Activated CD4-positive, alpha-beta T cell treated with anti-CD3 and anti-CD28 coated beads, Interleukin-2, Interleukin-6, amounts not matched to agents 100 ng/mL and 50 ng/mL, durations not matched to agents 16 hours and 8 hours (primary cell): ENCODE measurements around the gene MUC21.
"Not testable (repeated sequence)": the region's sequence is repeated elsewhere in the genome, so short reads cannot be mapped to it uniquely, and the experiment has no call there.

Experiments
- DNase-seq: peaks from one replicate; pipeline ENCODE4 v3.0.0-alpha.2; 2020

MUC21 gene

DNA sequence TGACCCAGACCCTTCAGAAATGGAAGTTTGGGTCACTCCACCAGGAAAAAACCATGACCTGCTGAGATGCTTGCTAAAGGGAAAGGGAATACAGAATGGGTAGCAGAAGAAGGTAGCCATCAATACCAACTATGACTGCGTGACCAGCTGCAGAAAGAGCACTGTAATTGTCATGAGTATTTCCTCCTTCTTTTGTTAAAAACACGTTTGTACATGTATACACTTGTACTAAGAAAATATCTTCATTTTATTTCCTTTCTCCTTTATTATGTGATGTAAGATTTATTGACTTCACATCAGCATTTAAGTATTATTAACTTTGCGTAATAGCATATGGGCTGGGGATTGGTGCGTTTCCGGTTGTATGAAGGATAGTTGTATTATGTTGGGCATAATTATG is 12.6 kb upstream of the MUC21 start:
- no peak for DNase-seq

DNA sequence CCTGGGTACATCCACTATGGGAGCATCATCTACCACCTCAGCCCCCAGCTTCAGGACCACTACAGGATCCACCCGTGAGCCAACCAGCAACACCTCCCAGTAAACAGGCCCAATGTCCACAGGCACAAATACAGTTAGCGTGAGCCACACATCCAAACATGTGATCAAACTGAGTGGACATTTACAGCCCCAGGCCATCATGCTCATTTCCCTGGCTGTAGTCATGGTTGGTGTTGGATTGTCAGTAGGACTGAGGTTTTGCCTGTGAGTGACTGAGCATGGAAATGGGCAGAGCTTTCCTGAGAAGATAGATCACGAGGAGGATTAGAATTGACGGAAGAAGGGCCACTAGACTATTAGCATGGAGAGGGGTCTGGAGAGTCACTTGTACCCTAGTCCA is 10.7 kb upstream of the MUC21 start:
- DNase-seq, result no peak

DNA sequence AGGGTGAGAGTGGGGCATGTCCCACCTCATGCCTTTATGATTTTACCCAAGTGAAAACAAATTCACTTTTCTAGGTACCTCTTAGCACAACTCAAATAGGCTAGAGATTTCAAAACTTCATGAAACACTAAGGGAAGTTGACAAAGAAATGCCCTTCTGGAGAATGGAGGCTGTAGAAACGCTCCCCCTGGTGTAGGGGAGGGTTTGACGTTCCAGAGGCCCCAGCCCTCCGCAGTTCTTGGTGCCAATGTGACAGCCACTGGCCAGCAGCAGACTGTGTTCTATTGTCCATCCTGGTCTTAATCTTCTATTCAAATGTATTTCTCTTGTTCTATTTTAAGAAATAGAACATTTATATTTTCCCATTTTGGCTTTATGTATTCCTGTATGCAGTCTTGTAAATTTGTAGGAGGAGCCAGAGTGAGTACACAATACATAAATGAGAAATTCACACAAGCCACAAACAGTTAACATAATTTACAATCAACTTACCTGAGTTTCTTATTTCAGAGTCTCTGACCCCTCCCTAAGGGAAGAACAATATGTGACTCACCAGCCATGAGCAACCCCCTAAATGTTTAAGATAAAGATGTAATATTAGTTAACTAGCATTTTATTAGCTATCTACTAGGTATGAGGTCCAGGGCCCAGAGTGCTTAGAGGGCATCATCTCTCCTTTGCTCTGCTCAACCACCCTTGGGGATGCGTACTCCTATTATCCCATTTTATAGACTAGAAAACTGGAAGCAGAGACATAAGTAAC is 8.8 kb upstream of the MUC21 start:
- no peak for DNase-seq

DNA sequence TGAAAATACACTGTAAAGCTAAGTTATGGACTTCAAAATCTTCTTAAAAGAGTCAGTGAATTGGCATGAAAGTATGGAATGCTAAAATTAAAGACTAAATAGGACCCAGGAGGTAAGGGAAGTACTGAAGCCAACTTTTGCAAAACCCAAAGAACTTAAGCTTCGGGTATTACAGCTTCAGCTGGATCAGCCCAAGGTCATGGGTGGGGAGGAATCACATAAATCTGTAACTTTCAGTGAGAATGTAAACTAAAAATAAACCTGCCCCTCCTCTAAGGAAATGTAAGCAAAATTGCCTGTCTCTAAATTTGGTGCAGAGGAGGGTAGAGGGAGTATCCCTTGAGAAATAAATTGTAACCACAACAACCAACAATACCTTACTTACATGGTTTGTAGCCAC is 4.4 kb upstream of the MUC21 start:
- DNase-seq, result no peak

DNA sequence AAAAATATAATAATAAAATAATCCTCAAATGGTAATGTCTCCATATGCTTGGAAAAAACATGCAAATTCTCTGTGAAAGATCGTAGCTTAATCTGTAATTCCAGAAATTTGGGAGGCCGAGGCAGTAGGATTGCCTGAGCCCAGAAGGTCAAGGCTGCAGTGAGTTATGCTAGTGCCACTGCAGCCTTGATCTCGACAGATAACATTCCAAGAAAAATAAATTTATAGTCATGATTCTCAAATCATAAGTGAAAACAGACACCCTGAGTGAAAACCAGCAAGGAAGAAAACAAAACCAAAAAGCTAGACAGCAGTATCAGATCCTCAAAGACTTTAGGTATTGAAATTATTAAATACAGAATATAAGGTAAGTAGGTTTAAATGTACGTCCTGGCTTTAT is 3.8 kb upstream of the MUC21 start:
- DNase-seq, result no peak

DNA sequence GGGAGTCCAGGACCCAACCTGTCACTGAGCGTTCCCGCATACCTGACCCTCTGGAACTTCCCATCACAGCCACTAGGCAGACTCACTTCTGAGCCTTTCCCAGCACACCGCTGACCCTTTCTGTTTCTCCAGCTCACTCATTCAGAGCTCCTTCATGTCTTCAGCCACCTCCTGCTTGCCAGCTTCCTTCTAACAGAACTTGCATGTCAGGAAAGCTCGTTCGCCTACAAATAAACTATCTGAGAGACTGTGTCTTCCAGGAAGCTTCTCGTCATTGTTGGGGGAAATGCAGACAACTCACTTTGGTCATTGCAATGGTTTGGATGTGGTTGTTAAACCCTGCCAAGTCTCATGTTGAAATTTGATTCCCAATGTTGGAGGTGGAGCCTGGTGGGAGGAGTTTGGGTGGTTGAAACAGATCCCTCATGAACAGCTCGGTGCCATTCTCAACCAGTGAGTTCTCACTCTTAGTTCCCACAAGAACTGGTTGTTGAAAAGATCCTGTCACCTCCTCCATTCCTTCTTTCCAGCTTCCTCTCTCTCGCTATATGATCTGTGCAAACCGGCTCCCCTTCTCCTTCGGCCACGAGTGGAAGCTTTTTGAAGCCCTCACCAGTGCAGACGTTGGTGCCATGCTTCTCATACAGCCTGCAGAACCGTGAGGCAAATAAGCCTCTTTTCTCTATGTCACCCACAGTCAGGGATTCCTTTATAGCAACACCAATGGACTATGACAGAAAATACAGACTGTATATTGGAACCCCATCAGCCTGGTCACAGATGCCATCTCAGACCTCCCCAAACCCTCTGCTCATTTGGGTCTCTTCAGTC is 1.4 kb upstream of the MUC21 start:
- DNase-seq, result no peak

DNA sequence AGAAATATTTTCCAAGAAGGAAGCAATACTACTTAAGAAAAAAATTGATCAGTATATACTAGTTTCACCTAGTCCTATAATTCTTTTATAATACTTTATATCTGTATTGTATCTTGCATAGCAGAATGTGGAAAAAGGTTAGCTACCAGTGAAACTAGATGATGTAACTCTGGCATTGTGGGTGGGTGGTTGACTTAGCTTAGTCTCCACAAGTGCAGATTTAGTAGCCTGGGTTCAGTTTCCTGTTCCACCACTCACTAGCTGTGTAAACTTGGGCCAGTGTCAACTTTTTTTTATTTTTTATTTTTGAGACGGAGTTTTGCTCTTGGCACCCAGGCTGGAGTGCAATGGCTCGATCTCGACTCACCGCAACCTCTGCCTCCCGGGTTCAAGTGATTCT is 2.0 kb downstream of the MUC21 start:
- DNase-seq, result no peak

DNA sequence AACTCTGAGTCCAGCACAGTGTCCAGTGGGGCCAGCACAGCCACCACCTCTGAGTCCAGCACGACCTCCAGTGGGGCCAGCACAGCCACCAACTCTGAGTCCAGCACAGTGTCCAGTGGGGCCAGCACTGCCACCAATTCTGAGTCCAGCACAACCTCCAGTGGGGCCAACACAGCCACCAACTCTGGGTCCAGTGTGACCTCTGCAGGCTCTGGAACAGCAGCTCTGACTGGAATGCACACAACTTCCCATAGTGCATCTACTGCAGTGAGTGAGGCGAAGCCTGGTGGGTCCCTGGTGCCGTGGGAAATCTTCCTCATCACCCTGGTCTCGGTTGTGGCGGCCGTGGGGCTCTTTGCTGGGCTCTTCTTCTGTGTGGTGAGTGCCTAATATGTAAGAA is 3.8 kb downstream of the MUC21 start:
- DNase-seq, result no peak

DNA sequence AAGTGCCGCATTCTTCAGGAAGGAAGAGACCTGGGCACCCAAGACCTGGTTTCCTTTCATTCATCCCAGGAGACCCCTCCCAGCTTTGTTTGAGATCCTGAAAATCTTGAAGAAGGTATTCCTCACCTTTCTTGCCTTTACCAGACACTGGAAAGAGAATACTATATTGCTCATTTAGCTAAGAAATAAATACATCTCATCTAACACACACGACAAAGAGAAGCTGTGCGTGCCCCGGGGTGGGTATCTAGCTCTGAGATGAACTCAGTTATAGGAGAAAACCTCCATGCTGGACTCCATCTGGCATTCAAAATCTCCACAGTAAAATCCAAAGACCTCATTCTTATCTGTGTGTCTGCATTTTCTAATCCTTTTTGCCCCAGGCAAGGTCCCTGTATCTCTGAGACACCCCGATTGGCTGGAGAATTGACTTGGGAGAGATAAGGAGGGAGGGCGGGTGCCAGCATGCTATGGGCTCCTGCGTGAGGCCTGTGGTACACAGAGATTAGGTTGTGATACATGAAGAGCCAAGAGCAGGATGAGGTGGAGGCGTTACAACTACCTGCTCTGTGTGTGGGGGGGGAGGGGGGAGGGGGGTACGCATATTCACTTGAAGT is 4.8 kb downstream of the MUC21 start:
- no peak for DNase-seq

DNA sequence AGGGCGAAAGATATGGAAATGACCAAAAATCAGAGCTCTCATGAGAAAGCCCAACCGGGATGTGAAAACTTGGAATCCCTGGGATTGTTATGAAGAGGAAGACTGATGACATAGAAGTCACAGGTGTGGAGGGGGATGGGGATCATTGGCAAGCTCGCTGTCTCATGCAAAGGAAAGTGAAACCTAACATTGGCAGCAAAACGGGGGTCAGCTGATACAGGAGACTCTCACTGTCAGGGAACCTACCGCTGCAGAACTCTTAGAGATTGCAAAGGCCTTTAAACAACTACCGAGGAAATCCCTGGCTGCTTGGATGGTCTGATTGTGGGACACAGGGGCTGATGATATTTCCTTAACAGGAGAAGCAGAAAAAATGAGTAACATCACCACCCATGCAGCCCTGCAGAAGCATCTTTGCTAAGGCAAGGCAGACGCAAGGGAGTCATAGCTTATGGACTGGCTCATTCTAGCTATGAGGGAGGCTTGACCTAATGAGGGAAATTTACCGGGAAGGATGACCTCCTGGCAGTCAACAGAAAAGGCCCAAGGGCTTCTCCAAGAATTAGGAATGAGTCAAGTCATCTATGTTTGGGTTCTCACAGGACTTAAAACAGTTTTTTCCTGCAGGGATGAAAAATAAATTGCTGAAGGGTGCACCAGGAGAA is 7.0 kb downstream of the MUC21 start:
- no peak for DNase-seq

DNA sequence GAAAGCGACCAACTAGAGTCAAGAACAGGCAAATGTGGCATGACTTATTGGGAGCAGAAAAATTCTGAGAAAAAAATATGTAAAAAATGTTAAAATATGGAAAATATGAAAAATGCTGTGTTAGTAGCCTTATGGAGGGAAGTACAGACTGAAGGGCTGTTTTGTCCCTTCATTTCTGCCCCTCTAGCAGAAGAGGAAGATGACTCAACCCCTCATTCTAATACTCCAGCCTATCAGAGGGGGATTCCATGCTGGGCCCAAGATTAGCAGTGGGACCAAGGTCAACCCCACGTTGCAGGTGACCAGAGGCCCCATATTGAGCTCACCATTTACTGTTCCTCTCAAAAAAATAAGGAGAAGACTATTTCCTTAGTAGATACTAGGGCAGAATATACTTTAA is 8.4 kb downstream of the MUC21 start:
- DNase-seq, result no peak

DNA sequence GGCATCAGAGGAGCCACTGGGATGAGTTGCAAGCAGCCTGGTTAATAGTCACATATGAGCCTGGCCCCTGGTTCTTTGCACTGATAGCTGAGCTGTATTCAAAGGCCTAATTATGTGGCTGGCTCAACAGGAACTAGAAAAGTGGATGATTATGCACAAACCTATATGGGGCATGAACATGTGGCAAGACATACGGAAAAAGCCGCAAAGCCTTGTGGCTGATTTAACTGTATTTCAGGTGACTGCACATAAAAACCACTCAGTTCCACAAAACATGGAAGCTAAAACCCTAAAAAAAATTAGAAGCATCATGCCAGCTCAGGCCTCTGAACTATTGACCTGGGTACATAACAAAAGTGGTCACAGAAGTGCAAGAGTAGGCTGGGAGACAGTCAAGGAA is 13.8 kb downstream of the MUC21 start:
- no peak for DNase-seq

DNA sequence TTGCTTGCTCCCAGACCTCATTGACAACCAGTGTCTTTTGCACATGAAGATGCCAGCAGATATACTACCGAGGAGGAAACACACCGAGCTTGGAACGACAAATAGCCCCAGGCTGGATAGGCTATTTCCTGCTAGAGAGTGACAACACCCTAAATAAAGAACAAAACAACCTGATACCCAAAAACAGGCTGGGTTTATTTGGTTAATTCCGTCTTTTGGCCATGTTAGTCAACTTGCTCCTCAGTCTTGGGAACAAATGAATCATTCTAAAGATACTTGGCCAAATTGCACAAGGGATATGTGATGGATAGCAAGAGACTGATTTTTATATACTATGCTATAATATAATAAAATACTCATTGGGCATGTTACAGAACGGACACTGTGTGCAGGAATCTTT is 15.3 kb downstream of the MUC21 start:
- no peak for DNase-seq

DNA sequence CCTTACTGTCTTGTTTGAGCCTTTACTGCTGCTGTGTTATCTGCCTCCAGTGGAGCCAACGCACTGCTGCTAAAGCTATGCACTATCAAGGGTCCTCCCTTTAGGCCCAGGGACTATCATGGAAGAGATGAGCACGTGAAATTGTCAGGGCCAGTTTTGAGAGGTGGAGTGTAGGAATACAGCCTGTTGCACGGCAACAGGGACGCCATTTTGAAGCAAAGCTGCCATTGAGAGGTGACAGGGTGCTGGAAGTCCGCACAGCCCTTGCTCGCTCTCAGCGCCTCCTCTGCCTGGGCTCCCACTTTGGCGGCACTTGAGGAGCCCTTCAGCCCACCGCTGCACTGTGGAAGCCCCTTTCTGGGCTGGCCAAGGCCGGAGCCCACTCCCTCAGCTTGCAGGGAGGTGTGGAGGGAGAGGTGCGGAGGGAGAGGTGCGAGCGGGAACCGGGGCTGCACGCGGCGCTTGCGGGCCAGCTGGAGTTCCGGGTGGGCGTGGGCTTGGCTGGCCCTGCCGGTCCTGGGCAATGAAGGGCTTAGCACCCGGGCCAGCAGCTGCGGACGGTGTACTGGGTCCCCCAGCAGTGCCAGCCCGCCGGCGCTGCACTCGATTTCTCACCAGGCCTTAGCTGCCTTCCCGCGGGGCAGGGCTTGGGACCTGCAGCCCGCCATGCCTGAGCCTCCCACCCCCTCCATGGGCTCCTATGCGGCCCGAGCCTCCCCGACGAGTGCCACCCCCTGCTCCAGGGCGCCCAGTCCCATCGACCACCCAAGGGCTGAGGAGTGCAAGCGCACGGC is 16.7 kb downstream of the MUC21 start:
- DNase-seq, result not testable (repeated sequence)

DNA sequence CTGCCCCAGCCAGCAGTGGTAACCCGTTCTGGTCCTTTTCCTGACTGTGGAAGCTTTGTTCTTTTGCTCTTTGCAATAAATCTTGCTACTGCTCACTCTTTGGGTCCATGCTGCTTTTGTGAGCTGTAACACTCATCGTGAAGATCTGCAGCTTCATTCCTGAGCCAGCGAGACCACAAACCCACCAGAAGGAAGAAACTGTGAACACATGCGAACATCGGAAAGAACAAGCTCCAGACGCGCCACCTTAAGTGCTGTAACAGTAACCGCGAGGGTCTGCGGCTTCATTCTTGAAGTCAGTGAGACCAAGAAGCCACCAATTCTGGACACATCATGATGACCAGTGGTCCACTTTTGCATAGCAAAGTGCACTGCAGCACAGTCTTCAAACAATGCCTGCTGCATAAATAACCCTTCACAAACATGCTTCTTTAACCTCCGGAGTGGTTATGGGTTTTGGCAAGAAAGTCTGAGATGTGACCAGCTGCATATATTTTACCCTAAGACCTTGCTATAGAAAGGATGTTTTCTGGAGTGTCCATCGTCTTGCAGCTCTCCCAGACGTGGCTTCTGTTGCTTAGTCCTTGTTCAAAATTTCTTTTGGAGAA is 17.9 kb downstream of the MUC21 start:
- DNase-seq, result no peak

DNA sequence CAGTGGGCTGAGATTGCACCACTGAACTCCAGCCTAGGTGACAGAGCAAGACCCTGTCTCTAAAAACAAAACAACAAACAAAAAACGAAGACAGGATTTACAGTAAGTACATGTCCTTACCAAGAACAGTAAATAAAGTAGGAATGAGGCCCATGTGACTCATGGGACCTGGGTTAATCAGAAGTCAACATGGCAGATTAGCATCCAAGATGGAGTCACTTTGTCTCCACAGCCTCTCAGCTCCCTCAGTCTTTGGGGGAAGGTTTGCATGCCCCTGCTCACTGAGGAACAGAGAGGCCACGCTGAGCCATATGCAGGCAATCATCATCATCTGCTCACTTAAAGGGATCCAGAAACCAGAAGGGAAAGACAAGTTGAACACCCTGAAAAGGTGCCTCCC is 19.0 kb downstream of the MUC21 start:
- DNase-seq, result no peak

DNA sequence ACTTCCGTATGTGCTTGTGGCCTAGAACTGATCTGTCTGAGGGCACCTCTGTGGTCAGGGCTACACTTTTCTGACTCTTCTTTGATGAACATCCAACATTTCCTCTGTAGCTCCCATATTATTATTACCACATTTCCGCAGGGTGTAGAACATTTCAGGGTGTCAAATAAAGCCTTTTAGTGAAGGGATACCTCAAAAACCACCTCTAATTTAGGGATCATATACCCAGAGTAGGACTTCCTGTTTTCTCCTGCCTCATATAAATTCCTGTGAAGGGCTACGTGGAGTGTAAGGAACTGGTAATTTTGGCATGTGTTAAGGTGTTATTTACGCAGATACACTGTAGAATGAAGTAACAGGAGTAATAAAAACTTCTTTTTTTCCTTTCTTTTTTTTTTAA is 21.3 kb downstream of the MUC21 start:
- DNase-seq, result no peak

DNA sequence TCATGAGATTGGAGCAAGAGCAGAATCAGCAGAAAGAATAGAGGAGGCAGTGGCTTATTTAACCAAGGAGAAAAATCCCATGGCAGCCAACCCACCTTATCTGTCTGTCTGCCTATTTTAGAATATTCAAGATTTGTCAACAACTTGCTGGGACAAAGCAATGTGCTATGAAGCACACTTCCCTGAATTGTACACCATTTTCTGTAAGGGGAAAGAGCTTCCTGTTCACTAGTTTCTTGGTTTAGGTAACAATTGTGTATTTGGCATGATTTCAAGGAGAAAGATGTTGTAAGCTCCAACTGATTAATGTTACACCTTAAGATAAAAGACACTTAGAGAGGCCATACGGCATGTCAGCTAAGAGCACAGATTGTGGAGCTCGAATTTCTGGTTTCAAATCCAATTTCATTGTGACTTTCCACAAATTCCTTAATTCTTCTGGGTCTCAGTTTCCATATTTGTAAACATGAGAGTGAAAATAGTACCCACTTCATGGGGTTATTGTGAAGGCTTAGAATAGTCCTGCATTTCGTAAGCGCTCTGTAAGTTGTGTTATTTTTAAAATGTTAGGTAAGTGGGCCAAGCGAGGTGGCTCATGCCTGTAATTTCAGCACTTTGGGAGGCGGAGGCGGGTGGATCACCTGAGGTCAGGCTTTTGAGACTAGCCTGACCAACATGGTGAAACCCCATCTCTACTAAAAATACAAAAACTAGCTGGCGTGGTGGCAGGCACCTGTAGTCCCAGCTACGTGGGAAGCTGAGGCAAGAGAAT is 21.9 kb downstream of the MUC21 start:
- DNase-seq, result no peak

DNA sequence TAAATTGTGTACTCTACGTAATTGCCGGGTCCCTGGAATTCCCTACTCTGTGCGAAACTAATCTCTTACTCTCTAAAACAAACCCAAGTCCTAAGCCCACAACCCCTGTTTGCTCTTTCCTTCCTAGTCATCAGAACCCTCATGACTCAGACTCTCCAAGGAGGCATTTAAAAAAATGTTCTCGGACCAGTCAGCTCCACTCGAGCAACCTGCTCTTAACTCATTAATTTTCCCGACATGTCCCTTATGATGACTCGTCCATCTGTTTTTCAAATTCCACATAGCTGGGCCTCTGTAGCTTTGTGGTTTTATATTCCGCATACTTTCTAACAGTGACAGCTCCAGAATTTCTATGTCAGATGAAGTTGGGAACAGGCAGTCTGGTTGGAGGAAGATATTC is 24.2 kb downstream of the MUC21 start:
- DNase-seq, result no peak

DNA sequence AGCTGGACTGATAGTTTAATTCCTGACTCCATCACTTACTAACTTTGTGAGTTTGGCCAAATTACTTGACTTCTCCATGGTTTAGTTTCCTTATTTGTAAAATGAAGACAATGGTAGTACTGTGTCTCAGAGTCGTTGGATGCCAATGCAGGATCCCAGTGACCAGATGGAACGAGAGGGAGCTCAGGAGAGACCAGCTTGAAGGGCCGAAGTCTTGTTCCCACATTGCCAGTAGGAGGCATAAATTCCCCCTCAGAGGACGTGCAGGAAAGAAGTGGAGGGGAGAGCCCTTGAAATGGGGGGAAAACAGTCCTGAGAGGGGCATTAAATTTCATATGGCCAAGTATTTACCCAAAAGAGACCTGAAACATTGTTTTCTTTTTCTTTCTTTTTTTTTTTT is 24.6 kb downstream of the MUC21 start:
- no peak for DNase-seq

DNA sequence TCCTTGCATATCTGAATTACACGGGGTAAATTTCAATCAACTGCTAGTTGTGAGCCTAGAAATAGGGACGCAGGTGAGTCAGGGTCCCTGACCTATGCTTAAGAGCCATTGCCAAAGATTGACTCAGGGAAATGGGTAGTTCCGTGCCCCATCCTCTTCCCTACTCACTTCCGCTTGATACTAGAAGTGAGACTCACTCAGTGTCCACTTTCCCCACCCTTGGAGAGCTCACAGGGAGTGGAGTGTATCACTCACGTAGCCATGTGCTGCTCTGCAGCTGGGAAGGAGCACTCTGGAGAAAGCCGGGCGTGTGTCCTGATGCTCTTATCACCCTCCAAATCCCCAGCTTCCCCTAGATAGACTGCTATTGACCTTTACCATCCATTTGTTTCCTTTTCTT is 26.2 kb downstream of the MUC21 start:
- no peak for DNase-seq
